H1 (cell line): ENCODE results near the gene CFD. TPM values are rescaled to one million over a fixed set of nuclear protein-coding genes. Genes with fewer than 3 reads are reported as not detected.
"Not testable (repeated sequence)": the region's sequence is repeated elsewhere in the genome, so short reads cannot be mapped to it uniquely, and the experiment has no call there.

ENCODE experiments used
- CTCF ChIA-PET: fragments of 300-600 bp; sonication (Branson Sonifier 250); formaldehyde crosslinking; loops from one replicate; lab custom pipeline; 2021; ENCODE audit not compliant: partially characterized antibody; lab: Charles Lee
- POLR2A ChIA-PET: fragments of 300-600 bp; sonication (Branson Sonifier 250); formaldehyde crosslinking; loops from one replicate; lab custom pipeline; 2021; ENCODE audit warnings: inconsistent platforms; ENCODE audit not compliant: partially characterized antibody; lab: Charles Lee
- DNase-seq, 2 experiments: peaks; one replicate each; pipeline versions ENCODE4 v3.0.0 to v3.0.0-alpha.2; 2010 to 2022; ENCODE audit warnings: low spot score in 2 of 2, low read depth in 1 of 2, mixed read lengths in 1 of 2
- FAIRE-seq: peaks from 2 replicates; lab custom pipeline; 2011; peaks lifted over from hg19 to GRCh38; lab: Jason Lieb, UNC
- H2AFZ ChIP-seq: 2 replicates; pipeline ENCODE4 v1.8.1; 2012; ENCODE audit warnings: low read length, inconsistent platforms
- H2AK5ac ChIP-seq: 2 replicates; pipeline ENCODE4 v1.6.1; 2013; ENCODE audit warnings: low read depth, low read length
- H2BK120ac ChIP-seq: replicated peaks from 2 replicates; pipeline ENCODE3; 2013; ENCODE audit warnings: low read depth, low read length, inconsistent platforms
- H2BK12ac ChIP-seq: 2 replicates; pipeline ENCODE4 v1.6.1; 2013; ENCODE audit warnings: low read depth, low read length
- H2BK15ac ChIP-seq: 2 replicates; pipeline ENCODE4 v1.6.1; 2013; ENCODE audit warnings: low read length
- H2BK20ac ChIP-seq: 2 replicates; pipeline ENCODE4 v1.6.1; 2013; ENCODE audit warnings: low read length
- H2BK5ac ChIP-seq: 2 replicates; pipeline ENCODE4 v1.6.1; 2013; ENCODE audit warnings: low read depth, low read length
- H3K14ac ChIP-seq: 2 replicates; pipeline ENCODE4 v1.6.1; 2013; ENCODE audit warnings: inconsistent platforms; ENCODE audit not compliant: insufficient read length
- H3K18ac ChIP-seq: 2 replicates; pipeline ENCODE4 v1.6.1; 2013; ENCODE audit warnings: low read length; ENCODE audit errors: extremely low read depth
- H3K23ac ChIP-seq: 2 replicates; pipeline ENCODE4 v1.6.1; 2013; ENCODE audit warnings: inconsistent platforms; ENCODE audit not compliant: insufficient read length
- H3K23me2 ChIP-seq: 2 replicates; pipeline ENCODE4 v1.6.1; 2013; ENCODE audit warnings: low read depth, low read length
- H3K27ac ChIP-seq: 2 replicates; pipeline ENCODE4 v1.6.1; 2011; ENCODE audit warnings: low read depth, low read length, inconsistent platforms
- H3K27me3 ChIP-seq, 4 experiments: replicated peaks in 1 of 4; 1 replicate in 1 of 4; 2 replicates in 3 of 4; pipeline versions ENCODE4 v1.6.1 to v1.8.1; 2011 to 2013; ENCODE audit warnings: low read length in 3 of 4, mild to moderate bottlenecking in 3 of 4, inconsistent platforms in 2 of 4, mixed read lengths in 2 of 4, moderate library complexity in 1 of 4; ENCODE audit not compliant: control insufficient read depth in 3 of 4, insufficient read depth in 3 of 4; ENCODE audit errors: extremely low read depth in 1 of 4
- H3K36me3 ChIP-seq, 4 experiments: 2 replicates each; pipeline versions ENCODE4 v1.6.1 to v1.8.1; 2011 to 2013; ENCODE audit warnings: mild to moderate bottlenecking in 4 of 4, low read length in 3 of 4, moderate library complexity in 2 of 4, control low read depth in 1 of 4, inconsistent platforms in 1 of 4; ENCODE audit not compliant: insufficient read depth in 4 of 4, control insufficient read depth in 2 of 4
- H3K4ac ChIP-seq: replicated peaks from 2 replicates; pipeline ENCODE3; 2013; ENCODE audit warnings: low read length, low read depth, mixed read lengths, inconsistent platforms; ENCODE audit not compliant: insufficient read length
- H3K4me1 ChIP-seq, 4 experiments: replicated peaks in 1 of 4; 1 replicate in 1 of 4; 2 replicates in 3 of 4; pipeline versions ENCODE4 v1.6.1 to v1.8.1; 2011 to 2013; ENCODE audit warnings: low read length in 3 of 4, inconsistent platforms in 2 of 4, mixed read lengths in 1 of 4; ENCODE audit not compliant: insufficient read depth in 4 of 4, control insufficient read depth in 3 of 4
- H3K4me2 ChIP-seq, 2 experiments: 2 replicates each; pipeline versions ENCODE4 v1.6.1 to v1.8.1; 2011 to 2013; ENCODE audit warnings: low read depth in 2 of 2, low read length in 2 of 2, control low read depth in 1 of 2, inconsistent platforms in 1 of 2, mild to moderate bottlenecking in 1 of 2; ENCODE audit not compliant: insufficient read depth in 1 of 2
- H3K4me3 ChIP-seq, 4 experiments: fragments of 200-600, 300-600 bp in 1 of 4; sonication (generic), shearing (Covaris generic), sonication (Bioruptor Twin) in 1 of 4; 2 replicates each; pipeline versions ENCODE4 v1.5.1 to v1.8.1; 2011 to 2016; ENCODE audit warnings: low read length in 4 of 4, low read depth in 3 of 4, control low read depth in 2 of 4, inconsistent platforms in 2 of 4, mild to moderate bottlenecking in 2 of 4, mixed read lengths in 1 of 4, moderate library complexity in 1 of 4; ENCODE audit not compliant: insufficient read depth in 2 of 4; ENCODE audit errors: extremely low read depth in 1 of 4
- H3K56ac ChIP-seq: replicated peaks from 2 replicates; pipeline ENCODE3; 2013; ENCODE audit warnings: low read depth, mild to moderate bottlenecking, mixed read lengths, low read length, inconsistent platforms; ENCODE audit not compliant: insufficient read length
- H3K79me1 ChIP-seq: 2 replicates; pipeline ENCODE4 v1.6.1; 2013; ENCODE audit warnings: low read depth, low read length, control low read depth
- H3K79me2 ChIP-seq, 2 experiments: 2 replicates each; pipeline versions ENCODE4 v1.6.1 to v1.8.1; 2012 to 2013; ENCODE audit warnings: low read length in 2 of 2, mild to moderate bottlenecking in 2 of 2, inconsistent platforms in 1 of 2; ENCODE audit not compliant: insufficient read depth in 2 of 2, control insufficient read depth in 1 of 2
- H3K9ac ChIP-seq, 4 experiments: replicated peaks in 1 of 4; 1 replicate in 1 of 4; 2 replicates in 3 of 4; pipeline versions ENCODE4 v1.6.1 to v1.8.1; 2011 to 2013; ENCODE audit warnings: low read depth in 3 of 4, low read length in 3 of 4, control low read depth in 2 of 4, mild to moderate bottlenecking in 2 of 4, moderate library complexity in 2 of 4, inconsistent platforms in 1 of 4; ENCODE audit errors: extremely low read depth in 1 of 4
- H3K9me3 ChIP-seq, 2 experiments: 2 replicates each; pipeline versions ENCODE4 v1.6.1 to v1.8.1; 2012 to 2013; ENCODE audit warnings: mild to moderate bottlenecking in 2 of 2, moderate library complexity in 2 of 2, control low read depth in 1 of 2, inconsistent platforms in 1 of 2, low read depth in 1 of 2, low read length in 1 of 2, mixed read lengths in 1 of 2; ENCODE audit not compliant: insufficient read depth in 2 of 2
- H4K20me1 ChIP-seq, 2 experiments: replicated peaks in 1 of 2; 2 replicates each; pipeline versions ENCODE3 to v1.8.1; 2011 to 2013; ENCODE audit warnings: inconsistent platforms in 2 of 2, low read length in 2 of 2, mild to moderate bottlenecking in 1 of 2; ENCODE audit not compliant: insufficient read depth in 2 of 2, control insufficient read depth in 1 of 2
- H4K5ac ChIP-seq: 2 replicates; pipeline ENCODE4 v1.6.1; 2013; ENCODE audit warnings: low read length, low read depth, mixed read lengths, inconsistent platforms; ENCODE audit not compliant: insufficient read length
- H4K8ac ChIP-seq: 2 replicates; pipeline ENCODE4 v1.8.0; 2013; ENCODE audit warnings: mild to moderate bottlenecking, moderate library complexity, low read length, inconsistent platforms; ENCODE audit not compliant: insufficient read depth; ENCODE audit errors: extremely low read depth
- H4K91ac ChIP-seq: replicated peaks from 2 replicates; pipeline ENCODE3; 2013; ENCODE audit warnings: low read length, mixed read lengths, inconsistent platforms; ENCODE audit not compliant: insufficient read length
- WGBS, 2 experiments: shearing (Covaris generic) in 1 of 2; methylation state at CpG; one replicate each; pipeline versions ENCODE4 v1.1.6 to v1.1.7; 2013 to 2015; ENCODE audit warnings: low lambda C conversion rate in 2 of 2, mixed read lengths in 2 of 2, inconsistent platforms in 1 of 2, low coverage in 1 of 2, missing lambda C conversion rate in 1 of 2; ENCODE audit not compliant: insufficient replicate concordance in 2 of 2, insufficient coverage in 1 of 2, insufficient read length in 1 of 2; ENCODE audit errors: extremely low coverage in 1 of 2, missing lambda C conversion rate in 1 of 2; 5-methylcytosine and 5-hydroxymethylcytosine counted together
- polyA plus RNA-seq, 7 experiments: library from polyadenylated mRNA; depleted of rRNA in 3 of 7; stranded (reverse) in 5 of 7; unstranded in 2 of 7; fragments of >200 nt in 5 of 7; fragments of 200-250 nt in 2 of 7; gene quantifications; 1 replicate in 5 of 7; 2 replicates in 1 of 7; 4 replicates in 1 of 7; pipeline versions ENCODE4 v1.2.1 to v1.2.3, GENCODE V29; 2011 to 2013; ENCODE audit warnings: missing spikeins in 2 of 7, mixed read lengths in 2 of 7
- total RNA-seq: library from RNA; stranded (reverse); fragmentation: NEBNext Ultra II Directional; extraction: Animal tissue kit (Norgen Biotek cat#: 25700); gene quantifications from 2 replicates; pipeline ENCODE4 v1.2.1, GENCODE V29; 2021

The CFD gene
- total and polyA plus RNA-seq, 2 of the 8 experiments (the other 6 are each of a cell fraction or from before 2014, with no cell fraction given), result 1.7 to 2.8 TPM

GRCh38 chr19:877992-878660 is 18.7 kb downstream of the CFD start:
- H3K4me3 ChIP-seq, H2BK20ac ChIP-seq, H3K56ac ChIP-seq, H3K4me1 ChIP-seq, FAIRE-seq, H3K27me3 ChIP-seq, H2BK12ac ChIP-seq, H3K9me3 ChIP-seq, DNase-seq, H2AK5ac ChIP-seq, H2AFZ ChIP-seq, H3K9ac ChIP-seq, H3K4me2 ChIP-seq, H3K4ac ChIP-seq, H4K5ac ChIP-seq, H3K18ac ChIP-seq, H3K79me1 ChIP-seq, H2BK120ac ChIP-seq, H3K14ac ChIP-seq, H4K20me1 ChIP-seq, H2BK15ac ChIP-seq, H4K91ac ChIP-seq, H3K23me2 ChIP-seq, H3K27ac ChIP-seq, H3K23ac ChIP-seq, H4K8ac ChIP-seq, H3K79me2 ChIP-seq, H2BK5ac ChIP-seq: not testable (repeated sequence)
- H3K36me3 ChIP-seq, result peaks cover 0 to 16% (median 4%) of the 10 kb centered on the region in 4 experiments; a peak in 5 of 8 replicates
- WGBS, 2 experiments, result 93% methylated on average over 6 of the region's 23 CpGs; no CpG with 5 or more reads in 1 of the 2 experiments
- CTCF ChIA-PET, result interaction anchor here (0.6 to 3.2 kb wide), 5 partner anchors 10 to 272 kb away, joined by 3 to 12 read pairs (median 3); no protein-coding TSS in a partner anchor
- POLR2A ChIA-PET, result interaction anchor here (1.2 to 11.5 kb wide), 2 partner anchors 12 to 149 kb away, joined by 4 to 82 read pairs; partner anchors contain the start of genes MED16 and RNU6-9
